CD14-positive monocyte (primary cell): Measurements from ENCODE around the gene LCN2. TPM values are rescaled to one million over a fixed set of nuclear protein-coding genes. Genes with fewer than 3 reads are reported as not detected.

Experiments
- DNase-seq, 3 donors: peaks; one replicate each; pipeline ENCODE4 v3.0.0-alpha.2; 2011 to 2022
- H2AFZ ChIP-seq: 2 replicates; pipeline ENCODE4 v1.6.0; 2012; ENCODE audit warnings: mild to moderate bottlenecking, low read depth, low read length, inconsistent platforms; ENCODE audit not compliant: insufficient read depth, poor library complexity, severe bottlenecking
- H3K27ac ChIP-seq, 2 donors: 1 replicate in 1 of 2; 2 replicates in 1 of 2; pipeline ENCODE4 v1.5.1; 2012 to 2013; ENCODE audit warnings: low read length in 2 of 2, control low read depth in 1 of 2, inconsistent platforms in 1 of 2, low read depth in 1 of 2, mild to moderate bottlenecking in 1 of 2
- H3K27me3 ChIP-seq, 2 donors: one replicate each; pipeline versions ENCODE4 v1.6.0 to v1.6.1; 2011 to 2013; ENCODE audit warnings: low read length in 2 of 2; ENCODE audit not compliant: control insufficient read depth in 2 of 2, insufficient read depth in 2 of 2
- H3K36me3 ChIP-seq, 2 donors: replicated peaks in 1 of 2; 1 replicate in 1 of 2; 2 replicates in 1 of 2; pipeline versions ENCODE4 v1.5.1 to v1.6.1; 2012 to 2013; ENCODE audit warnings: low read length in 2 of 2, control low read depth in 1 of 2, inconsistent platforms in 1 of 2, mild to moderate bottlenecking in 1 of 2; ENCODE audit not compliant: insufficient read depth in 2 of 2, control insufficient read depth in 1 of 2
- H3K4me1 ChIP-seq, 2 donors: 1 replicate in 1 of 2; 2 replicates in 1 of 2; pipeline versions ENCODE4 v1.5.1 to v1.6.1; 2012 to 2013; ENCODE audit warnings: low read length in 2 of 2, control low read depth in 1 of 2, inconsistent platforms in 1 of 2, mild to moderate bottlenecking in 1 of 2, moderate library complexity in 1 of 2; ENCODE audit not compliant: insufficient read depth in 2 of 2, control insufficient read depth in 1 of 2
- H3K4me2 ChIP-seq: replicated peaks from 2 replicates; pipeline ENCODE3; 2012; ENCODE audit warnings: low read length, moderate library complexity, mild to moderate bottlenecking; ENCODE audit not compliant: poor library complexity, severe bottlenecking; ENCODE audit errors: extremely low read depth
- H3K4me3 ChIP-seq, 3 experiments: fragments of 200-600 bp in 1 of 3; sonication (generic) in 1 of 3; replicated peaks in 1 of 3; 1 replicate in 2 of 3; 2 replicates in 1 of 3; pipeline ENCODE4 v1.5.1; 2011 to 2013; ENCODE audit warnings: low read length in 3 of 3, mild to moderate bottlenecking in 3 of 3, control low read depth in 2 of 3, low read depth in 2 of 3, inconsistent platforms in 1 of 3, moderate library complexity in 1 of 3
- H3K79me2 ChIP-seq: 2 replicates; pipeline ENCODE4 v1.6.0; 2012; ENCODE audit warnings: mild to moderate bottlenecking, control low read depth, inconsistent platforms, low read length, moderate library complexity; ENCODE audit not compliant: insufficient read depth
- H3K9ac ChIP-seq: 2 replicates; pipeline ENCODE4 v1.6.0; 2017; ENCODE audit warnings: low read length, mild to moderate bottlenecking; ENCODE audit not compliant: insufficient read depth, poor library complexity, severe bottlenecking
- H3K9me3 ChIP-seq, 2 donors: replicated peaks in 1 of 2; 1 replicate in 1 of 2; 2 replicates in 1 of 2; pipeline versions ENCODE4 v1.5.1 to v1.6.1; 2012 to 2013; ENCODE audit warnings: low read length in 2 of 2, control low read depth in 1 of 2; ENCODE audit not compliant: control insufficient read depth in 1 of 2, insufficient read depth in 1 of 2
- H4K20me1 ChIP-seq: 2 replicates; pipeline ENCODE4 v1.6.0; 2012; ENCODE audit warnings: mild to moderate bottlenecking, low read length, control low read depth, moderate library complexity; ENCODE audit not compliant: insufficient read depth
- H3K27ac Mint-ChIP-seq, 7 donors: one replicate each; pipeline ENCODE4 v1.8.0; 2020; ENCODE audit warnings: mild to moderate bottlenecking in 7 of 7, mixed read lengths in 7 of 7, moderate library complexity in 6 of 7, inconsistent platforms in 2 of 7
- H3K27me3 Mint-ChIP-seq, 3 donors: one replicate each; pipeline ENCODE4 v1.8.0; 2021 to 2022; ENCODE audit warnings: low read depth in 3 of 3, mild to moderate bottlenecking in 3 of 3, mixed read lengths in 3 of 3, moderate library complexity in 3 of 3, inconsistent platforms in 1 of 3
- H3K36me3 Mint-ChIP-seq, 2 donors: one replicate each; pipeline ENCODE4 v1.8.0; 2020; ENCODE audit warnings: mixed read lengths in 2 of 2, inconsistent platforms in 1 of 2, mild to moderate bottlenecking in 1 of 2
- H3K4me1 Mint-ChIP-seq: one replicate; pipeline ENCODE4 v1.8.0; 2020; ENCODE audit warnings: mild to moderate bottlenecking, mixed read lengths
- H3K4me3 Mint-ChIP-seq, 2 donors: one replicate each; pipeline ENCODE4 v1.8.0; 2020; ENCODE audit warnings: mild to moderate bottlenecking in 2 of 2, mixed read lengths in 2 of 2, moderate library complexity in 1 of 2
- H3K9me3 Mint-ChIP-seq, 7 donors: one replicate each; pipeline ENCODE4 v1.8.0; 2020 to 2022; ENCODE audit warnings: mixed read lengths in 7 of 7, mild to moderate bottlenecking in 6 of 7, moderate library complexity in 6 of 7, inconsistent platforms in 2 of 7
- WGBS: methylation state at CpG from one replicate; pipeline ENCODE4 v1.1.5; 2013; ENCODE audit warnings: missing lambda C conversion rate; ENCODE audit not compliant: insufficient coverage; 5-methylcytosine and 5-hydroxymethylcytosine counted together
- intact Hi-C, 2 donors: fragments of 100-400 bp; cut with micrococcal nuclease; formaldehyde crosslinking; loops; one replicate each; pipeline versions ENCODE4 v1.15.0 to v1.15.1; 2023
- polyA plus RNA-seq, 3 donors: library from polyadenylated mRNA; depleted of rRNA in 1 of 3; unstranded in 2 of 3; stranded (reverse) in 1 of 3; fragments of 300-500 nt in 2 of 3; fragments of >200 nt in 1 of 3; fragmentation: Illumina TruSeq in 2 of 3; gene quantifications; 1 replicate in 2 of 3; 2 replicates in 1 of 3; pipeline ENCODE4 v1.2.3, GENCODE V29; 2012 to 2021
- TF ChIP-seq, protein P1 (sequence below): fragments of 200-600 bp; IDR thresholded peaks from one replicate; pipeline ENCODE4 v1.8.0; 2022; ENCODE audit warnings: antibody characterized with exemption, mild to moderate bottlenecking

The LCN2 gene
- polyA plus RNA-seq, 3 donors = 0.83 TPM; not detected in 2

DNA sequence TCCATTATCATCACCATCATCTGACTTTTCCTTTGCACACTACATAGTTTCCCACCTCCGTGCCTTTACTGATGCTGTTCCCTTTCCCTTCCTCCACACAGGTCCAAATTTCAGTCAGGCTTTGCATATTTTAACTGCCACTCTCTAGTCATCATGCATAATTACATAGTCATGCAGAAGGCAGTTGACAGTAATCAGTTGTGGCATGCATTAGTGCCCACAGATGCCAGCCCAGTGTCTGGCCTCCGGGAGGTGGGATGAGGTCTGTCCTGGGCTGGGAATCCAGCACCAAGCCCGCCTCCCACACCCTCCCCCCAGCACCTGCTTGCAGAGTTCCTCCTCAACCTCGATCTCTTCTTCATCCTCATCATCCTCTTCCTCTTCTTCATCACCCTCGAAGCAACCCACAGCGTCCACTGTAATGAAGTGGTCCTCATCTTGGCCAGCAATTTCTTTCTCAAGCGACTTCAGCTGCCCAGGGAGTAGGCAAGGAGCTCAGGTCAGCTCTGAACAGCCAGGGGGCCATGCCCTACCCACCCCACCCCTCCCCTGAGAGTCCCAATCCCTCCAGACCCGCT, 19.6 kb downstream of the LCN2 start:
- H3K4me3 ChIP-seq = no peak overlapping the region
- H3K4me2 ChIP-seq = no peak overlapping the region
- no peaks in the 10 kb centered on the region for H3K27me3 ChIP-seq
- DNase-seq = no peak
- H4K20me1 ChIP-seq = no peaks in the 10 kb centered on the region
- no peak overlapping the region for H3K27ac ChIP-seq
- H3K36me3 Mint-ChIP-seq = peaks cover 57 to 82% of the 10 kb centered on the region in 2 donors
- H3K36me3 ChIP-seq = peaks cover 59 to 60% of the 10 kb centered on the region in 2 donors
- no peak overlapping the region for H2AFZ ChIP-seq
- no peak overlapping the region for H3K9ac ChIP-seq
- no peaks in the 10 kb centered on the region for H3K27me3 Mint-ChIP-seq
- no peaks in the 10 kb centered on the region for H3K4me1 ChIP-seq
- H3K4me1 Mint-ChIP-seq = no peaks in the 10 kb centered on the region
- H3K79me2 ChIP-seq = no peaks in the 10 kb centered on the region
- WGBS = 92% methylated on average over 4 of the region's 8 CpGs
- H3K9me3 ChIP-seq = no peaks in the 10 kb centered on the region
- no peak overlapping the region for H3K4me3 Mint-ChIP-seq
- intact Hi-C loops = no loop called here
- H3K9me3 Mint-ChIP-seq = no peaks in the 10 kb centered on the region
- TF ChIP-seq, protein P1, sequence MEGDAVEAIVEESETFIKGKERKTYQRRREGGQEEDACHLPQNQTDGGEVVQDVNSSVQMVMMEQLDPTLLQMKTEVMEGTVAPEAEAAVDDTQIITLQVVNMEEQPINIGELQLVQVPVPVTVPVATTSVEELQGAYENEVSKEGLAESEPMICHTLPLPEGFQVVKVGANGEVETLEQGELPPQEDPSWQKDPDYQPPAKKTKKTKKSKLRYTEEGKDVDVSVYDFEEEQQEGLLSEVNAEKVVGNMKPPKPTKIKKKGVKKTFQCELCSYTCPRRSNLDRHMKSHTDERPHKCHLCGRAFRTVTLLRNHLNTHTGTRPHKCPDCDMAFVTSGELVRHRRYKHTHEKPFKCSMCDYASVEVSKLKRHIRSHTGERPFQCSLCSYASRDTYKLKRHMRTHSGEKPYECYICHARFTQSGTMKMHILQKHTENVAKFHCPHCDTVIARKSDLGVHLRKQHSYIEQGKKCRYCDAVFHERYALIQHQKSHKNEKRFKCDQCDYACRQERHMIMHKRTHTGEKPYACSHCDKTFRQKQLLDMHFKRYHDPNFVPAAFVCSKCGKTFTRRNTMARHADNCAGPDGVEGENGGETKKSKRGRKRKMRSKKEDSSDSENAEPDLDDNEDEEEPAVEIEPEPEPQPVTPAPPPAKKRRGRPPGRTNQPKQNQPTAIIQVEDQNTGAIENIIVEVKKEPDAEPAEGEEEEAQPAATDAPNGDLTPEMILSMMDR = no peak
- H3K27ac Mint-ChIP-seq = no peak overlapping the region

DNA sequence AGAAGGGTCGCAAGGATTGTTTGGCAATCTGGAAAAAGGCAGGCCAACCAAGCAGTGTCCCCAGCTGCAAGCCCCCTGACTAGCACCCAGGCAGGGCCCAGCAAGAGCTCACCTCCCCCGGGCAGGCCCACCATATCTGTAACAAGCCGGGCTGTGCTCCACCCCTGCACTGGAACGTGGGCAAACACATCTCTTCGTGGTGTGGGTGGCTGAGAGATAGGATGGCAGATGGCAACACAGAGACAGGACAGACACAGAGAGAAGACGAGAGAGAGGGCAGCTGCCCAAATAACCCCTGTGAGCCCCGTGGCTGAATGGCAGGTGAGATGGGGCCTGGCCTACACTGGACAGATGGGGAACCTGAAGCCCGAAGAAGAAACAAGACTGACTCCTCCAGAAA, 20.2 kb downstream of the LCN2 start:
- no peak overlapping the region for H3K27ac ChIP-seq
- H3K4me1 ChIP-seq = no peaks in the 10 kb centered on the region
- H2AFZ ChIP-seq = no peak overlapping the region
- no peak overlapping the region for H3K9ac ChIP-seq
- DNase-seq = no peak
- H3K9me3 ChIP-seq = no peaks in the 10 kb centered on the region
- peak overlapping the region in 1 of 7 donors; percentile 14 for H3K27ac Mint-ChIP-seq
- H3K4me2 ChIP-seq = no peak overlapping the region
- WGBS = 100% methylated on average over 8 of the region's 8 CpGs
- no peaks in the 10 kb centered on the region for H3K27me3 Mint-ChIP-seq
- no peaks in the 10 kb centered on the region for H3K9me3 Mint-ChIP-seq
- H3K4me3 Mint-ChIP-seq = no peak overlapping the region
- H3K36me3 ChIP-seq = peaks cover 52 to 60% of the 10 kb centered on the region in 2 donors
- intact Hi-C loops = no loop called here
- H3K27me3 ChIP-seq = no peaks in the 10 kb centered on the region
- H3K4me3 ChIP-seq = no peak overlapping the region
- TF ChIP-seq, protein P1 = no peak
- peaks cover 59 to 82% of the 10 kb centered on the region in 2 donors for H3K36me3 Mint-ChIP-seq
- H3K79me2 ChIP-seq = no peaks in the 10 kb centered on the region
- no peaks in the 10 kb centered on the region for H4K20me1 ChIP-seq
- H3K4me1 Mint-ChIP-seq = no peaks in the 10 kb centered on the region
